Pons (tissue), 1 donor: ENCODE results near the gene DOK7.

Experiments used
- DNase-seq: peaks from one replicate; pipeline ENCODE4 v3.0.0-alpha.2; 2016; ENCODE audit warnings: low spot score

The DOK7 gene

DNA sequence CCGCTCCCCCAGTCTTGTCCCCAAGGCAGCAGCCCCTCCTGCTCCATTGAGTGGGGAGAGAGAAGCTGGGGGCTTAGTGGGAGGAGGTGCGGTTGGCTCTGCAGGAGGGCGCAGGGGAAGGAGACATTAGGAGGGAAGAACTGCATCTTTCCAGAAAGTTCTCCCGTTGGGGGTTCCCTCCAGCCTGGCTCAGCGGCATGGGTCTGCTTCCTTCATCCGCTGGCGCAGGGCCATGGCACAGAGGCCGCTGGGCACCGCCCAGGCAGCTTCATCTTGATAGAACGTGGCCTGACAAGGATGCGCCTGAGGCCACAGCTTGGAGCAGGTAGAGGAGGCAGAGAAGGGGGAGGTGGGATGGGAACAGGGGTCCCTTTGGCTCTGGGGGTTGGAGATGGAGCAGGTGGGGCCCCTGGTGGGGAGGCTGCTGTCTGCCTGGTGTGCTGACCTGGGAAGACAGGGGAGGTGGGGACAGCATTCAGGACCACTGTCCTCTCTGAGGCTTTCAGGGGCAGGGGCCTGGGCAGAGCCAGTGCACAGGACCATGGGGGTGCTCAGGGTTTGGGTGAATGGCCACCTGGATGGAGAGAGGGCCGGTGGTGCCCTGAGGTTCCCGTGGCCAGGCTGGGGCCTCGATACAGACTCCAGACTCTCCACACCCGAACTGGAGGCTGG is 12.1 kb downstream of the DOK7 start:
- no peak for DNase-seq

DNA sequence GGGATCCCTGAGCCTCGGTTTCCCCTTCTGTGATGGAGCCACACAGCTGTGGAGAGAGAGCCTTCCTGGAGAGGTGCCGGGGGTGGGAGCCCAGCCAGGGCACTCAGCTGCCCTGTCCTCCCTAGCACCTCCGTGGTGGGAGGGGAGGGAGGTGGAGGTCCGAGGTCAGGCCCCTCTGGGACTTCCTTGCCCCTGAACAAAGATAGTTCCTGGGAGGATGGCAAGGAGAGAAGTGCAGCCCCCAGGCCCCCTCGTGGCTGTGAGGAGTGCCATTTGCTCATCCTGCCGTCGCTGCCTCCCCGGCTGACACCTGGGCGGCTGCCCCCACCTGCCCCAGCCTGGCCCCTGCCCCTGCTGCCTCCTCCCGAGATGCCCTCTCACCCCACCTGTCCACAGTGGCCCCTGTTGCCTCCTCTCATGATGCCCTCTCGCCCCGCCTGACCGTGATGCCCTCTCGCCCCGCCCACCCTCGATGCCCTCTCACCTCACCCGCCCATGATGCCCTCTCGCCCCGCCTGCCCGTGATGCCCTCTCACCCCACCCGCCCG is 12.7 kb downstream of the DOK7 start:
- DNase-seq: no peak

DNA sequence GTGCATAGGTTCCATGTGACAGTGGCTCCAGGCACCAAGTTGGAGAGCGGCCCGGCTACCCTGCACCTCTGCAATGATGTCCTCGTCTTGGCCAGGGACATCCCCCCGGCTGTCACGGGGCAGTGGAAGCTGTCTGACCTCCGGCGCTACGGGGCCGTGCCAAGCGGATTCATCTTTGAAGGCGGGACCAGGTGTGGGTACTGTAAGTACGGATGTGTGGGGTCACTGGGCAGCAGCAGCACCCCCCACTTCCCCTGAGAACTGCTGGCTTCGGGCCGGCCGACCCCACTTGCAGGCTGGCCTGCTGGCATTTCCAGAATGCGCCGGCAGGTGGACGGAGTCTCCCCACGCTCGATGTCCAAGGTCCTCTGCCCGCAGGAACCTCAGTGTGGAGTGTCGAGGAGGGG is 13.2 kb downstream of the DOK7 start:
- no peak for DNase-seq

DNA sequence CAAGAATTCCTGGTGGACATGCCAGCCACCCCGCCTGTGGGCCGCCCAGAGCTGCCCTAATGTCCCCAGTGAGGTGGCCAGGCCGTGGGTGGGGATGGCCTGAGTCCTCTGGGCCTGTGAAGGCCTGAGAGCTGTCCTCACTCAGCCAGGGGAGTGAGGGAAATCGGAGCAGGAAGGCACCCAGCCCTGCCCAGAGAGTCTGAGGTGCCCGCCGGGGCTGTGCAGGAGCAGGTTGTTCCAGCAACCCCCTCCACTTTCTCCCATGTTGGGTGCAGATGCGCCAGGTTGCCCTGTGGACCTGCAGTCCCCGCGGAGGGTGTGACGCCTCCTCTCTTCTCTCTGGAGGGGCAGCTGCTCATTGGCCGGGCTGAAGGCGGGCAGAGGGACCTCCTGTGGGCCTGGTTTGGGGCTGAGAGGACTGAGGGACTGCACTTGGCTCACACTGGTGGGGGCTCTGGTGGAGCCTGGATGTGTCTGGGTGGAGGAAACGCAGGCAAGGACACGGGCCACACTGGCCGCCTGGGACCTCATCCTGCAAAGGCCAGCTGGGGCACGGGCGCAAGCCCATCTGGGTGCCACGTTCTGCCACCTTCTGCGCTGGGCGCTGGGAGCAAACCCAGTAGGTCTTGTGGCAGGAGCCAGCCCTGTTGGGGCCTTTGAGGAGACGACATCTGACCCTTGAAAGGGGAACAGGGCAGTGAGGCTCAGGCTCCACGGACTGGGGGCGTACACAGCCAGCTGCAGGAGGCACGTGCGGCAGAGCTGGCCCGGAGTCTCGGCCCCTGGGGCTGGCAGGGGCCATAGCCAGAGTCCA is 14.0 kb downstream of the DOK7 start:
- no peak for DNase-seq

DNA sequence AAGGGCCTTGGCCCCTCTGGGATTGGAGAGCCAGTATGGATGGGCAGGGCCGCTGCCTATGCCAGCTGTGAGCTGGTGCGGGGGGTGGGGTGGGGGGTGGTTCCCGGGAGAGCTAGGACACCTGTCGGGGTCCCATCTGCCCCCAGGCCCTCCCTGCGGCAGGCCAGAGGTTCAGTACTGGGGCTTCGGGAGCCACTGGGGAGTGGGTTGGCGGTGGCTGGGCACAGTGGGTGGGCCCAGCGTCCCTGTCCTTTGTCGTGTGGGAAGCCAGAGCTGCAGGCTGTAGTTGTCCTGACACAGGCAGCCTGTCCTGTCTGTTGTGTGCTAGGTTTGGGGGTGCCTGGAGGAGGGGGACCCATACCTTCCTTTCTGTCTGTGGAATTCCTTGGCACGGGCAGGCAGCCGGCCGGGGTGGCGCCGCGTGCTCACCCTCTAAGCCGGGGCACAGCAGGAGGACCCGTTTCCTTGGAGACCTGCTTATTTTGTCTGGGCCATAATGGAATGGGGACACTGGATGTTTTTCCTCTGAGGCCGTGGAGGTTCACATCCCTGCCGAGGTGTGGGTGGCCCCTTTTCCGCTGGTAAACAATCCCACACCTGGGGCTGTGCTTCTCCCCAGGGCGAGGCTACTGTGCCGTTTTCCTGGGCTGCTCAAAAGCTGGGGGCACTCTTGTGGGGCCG is 14.8 kb downstream of the DOK7 start:
- DNase-seq: no peak

DNA sequence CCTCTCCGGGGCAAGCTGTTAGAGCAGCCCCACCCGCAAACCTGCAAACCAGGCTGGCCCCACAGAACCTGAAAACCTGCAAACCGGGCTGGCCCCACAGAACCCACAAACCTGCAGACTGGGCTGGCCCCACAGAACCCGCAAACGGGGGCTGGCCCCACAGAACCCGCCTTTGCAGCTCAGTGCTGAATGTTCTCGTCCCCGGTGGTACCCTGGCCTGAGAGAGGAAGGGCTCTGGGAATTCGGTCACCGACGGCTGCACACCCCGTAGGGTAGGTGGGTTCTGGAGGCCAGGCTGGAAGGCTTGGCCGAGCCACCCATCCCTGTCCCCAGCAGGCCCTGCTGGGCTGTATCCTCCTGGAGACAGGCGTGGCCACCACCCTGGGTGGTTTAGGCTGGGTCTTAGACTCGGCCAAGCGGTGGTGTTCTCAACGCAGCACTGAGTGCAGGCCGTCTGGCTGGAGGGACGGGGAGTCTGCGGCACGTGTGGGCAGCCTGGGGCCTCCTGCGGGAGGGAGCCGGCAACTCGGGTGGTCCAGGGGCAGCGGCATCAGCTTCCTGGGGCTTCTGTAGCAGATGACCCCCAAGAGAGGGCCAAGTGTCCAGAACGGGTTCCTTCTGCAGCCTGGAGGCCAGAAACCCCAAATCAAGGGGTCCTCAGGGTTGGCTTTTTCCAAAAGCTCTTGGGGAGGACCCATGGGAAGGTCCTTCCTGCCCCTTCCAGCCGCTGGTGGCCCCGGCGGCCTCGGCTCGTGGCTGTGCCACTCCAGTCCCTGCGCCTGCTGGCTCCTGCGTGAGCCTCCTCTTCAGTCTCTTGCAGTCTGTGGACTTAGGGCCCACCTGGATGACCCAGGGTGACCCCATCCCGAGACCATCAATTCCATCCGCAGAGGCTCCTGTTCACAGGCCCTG is 15.6 kb downstream of the DOK7 start:
- DNase-seq: no peak

DNA sequence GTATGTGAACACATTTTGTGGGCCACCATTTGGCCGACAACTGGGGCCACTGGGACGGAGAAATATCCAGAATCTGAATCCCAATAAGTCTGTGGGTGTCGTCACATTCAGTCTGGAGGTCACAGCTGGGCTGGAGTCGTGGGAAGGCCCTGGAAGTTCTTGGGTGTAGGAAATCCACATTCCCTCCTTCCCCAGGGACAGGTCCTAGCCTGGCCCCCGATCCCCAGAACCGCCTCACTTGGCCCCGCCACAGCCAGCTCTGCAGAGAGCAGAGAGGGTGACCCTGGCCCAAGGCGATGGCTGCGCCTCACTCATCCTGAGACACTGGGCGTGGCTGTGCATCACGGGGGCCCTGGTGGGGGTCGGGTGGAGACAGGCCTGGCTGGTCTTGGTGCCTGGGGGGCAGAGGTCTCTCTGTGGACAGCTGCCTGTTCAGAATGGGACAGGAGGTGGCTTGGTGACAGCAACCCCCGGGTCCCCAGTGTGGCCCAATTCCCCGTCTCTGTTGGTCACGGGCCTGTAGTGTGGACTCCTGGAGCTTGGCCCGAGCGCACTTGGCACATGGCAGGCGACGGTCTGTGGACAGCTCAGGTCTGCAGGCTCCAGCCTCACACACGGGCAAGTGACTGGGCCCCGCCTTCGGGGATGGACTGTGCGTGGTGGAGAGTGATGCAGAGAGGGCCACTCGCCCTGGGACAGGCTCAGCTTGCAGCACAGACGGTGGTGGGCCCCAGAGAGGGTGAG is 16.4 kb downstream of the DOK7 start:
- no peak for DNase-seq

DNA sequence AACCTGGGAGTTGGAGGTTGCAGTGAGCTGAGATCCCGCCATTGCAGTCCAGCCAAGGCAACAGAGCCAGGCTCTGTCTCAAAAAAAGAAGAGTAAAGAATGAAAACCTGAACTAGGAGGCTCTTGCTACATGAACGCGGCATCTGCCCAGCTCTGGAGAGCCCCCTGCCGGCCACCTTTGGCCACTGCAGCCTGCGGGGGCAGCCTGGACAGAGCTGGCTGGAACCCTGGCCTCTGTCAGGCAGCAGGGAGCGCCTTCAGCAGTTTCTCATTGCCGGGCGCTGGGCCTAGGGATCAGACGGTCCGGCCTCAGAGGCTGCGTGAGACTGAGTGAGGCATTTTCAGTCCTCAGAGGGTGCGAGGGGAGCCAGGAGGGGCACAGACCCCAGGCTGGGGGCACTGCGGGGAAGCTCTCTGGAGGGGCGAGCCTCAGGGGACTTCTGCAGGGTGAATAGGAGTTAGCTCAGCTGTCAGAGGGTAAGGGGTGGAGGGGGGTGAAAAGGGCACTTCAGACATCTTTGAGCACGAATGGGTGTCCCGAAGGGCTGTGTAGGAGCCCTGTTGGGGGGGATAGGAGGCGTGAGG is 17.5 kb downstream of the DOK7 start:
- peak; percentile 22 for DNase-seq

DNA sequence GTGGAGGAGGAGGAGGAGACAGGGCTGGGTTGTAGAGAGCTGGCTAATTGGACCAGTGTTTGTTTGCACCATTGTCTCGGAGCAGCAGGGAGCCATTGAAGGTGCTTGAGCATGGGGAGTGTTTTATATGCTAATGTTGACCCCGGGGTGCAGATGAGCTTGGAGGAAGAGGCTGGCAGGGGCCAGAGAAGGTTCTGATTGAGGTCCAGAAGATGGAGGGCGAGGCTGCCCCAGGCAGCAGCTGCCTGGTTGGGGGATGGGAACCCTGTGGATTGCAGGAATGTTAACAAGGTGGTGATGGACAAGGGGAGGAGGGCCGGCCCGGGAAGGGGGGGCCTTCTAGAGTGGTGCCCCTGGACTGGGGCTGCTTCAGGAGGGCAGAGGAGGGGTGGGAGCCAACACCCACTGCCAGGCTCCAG is 18.0 kb downstream of the DOK7 start:
- no peak for DNase-seq

DNA sequence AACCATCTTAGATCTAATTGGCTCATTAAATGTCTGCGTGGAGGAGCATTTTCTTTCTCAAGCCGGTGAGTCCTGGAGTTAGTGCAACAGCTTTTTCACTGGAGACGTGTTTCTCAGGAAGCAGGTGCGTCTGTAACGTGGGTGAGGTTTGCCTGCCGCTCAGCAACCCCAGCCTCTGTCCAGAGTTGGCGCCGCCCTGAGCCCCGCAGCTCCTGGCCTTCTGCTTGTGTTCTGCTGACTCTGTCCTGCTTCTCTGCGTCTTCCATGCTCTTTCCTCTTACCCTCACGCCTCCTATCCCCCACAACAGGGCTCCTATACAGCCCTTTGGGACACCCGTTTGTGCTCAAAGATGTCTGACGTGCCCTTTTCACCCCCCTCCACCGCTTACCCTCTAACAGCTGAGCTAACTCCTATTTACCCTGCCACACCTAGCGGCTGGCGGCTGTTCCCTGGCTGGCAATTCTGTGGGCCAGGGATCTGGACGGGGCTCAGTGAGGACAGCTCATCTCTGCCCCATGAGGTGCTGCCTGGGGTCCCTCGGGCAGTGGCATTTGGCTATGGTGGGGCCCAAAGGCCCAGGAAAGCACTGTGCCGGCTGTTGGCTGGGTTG is 18.8 kb downstream of the DOK7 start:
- no peak for DNase-seq

DNA sequence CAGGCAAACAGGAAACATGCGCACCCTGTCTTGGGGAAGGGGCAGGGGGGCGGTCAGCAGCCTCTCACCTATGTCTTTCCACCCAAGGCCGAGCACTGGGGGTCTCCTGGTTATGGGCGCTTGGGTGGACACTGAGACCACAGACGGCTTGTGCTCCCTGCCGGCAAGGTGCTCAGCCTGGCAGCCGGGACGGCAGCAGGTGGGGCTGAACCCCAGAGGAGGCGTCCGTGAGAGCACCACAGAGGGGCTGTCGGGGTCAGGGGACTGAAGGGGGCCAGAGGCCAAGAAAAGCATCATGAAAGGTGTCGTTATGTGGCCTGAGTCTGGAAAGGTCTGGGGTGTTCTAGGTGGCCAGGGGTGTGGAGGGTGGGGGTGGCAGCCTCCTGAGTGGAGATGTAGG is 19.6 kb downstream of the DOK7 start:
- DNase-seq: no peak

DNA sequence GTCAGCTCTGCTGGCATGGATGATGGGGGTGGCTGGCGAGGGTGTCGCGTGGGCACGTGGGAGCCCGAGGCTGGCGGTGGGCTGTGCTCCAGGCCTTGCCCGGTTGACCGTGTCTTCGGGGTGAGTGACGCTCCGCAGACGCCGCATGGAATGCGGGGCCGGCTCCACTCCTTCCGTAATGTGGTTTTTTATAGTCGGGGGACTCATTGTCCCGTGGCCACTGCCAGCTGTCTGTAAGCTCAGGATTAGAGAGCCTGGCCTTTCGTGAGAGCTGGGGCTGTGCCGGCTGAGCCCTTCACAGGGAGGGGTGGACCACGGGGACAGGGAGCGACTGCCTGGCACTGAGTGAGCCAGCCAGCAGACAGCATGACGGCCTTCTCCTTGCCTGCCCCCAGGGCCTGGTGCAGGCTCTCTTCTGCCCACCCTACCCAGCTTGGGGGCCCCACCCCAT is 20.4 kb downstream of the DOK7 start:
- no peak for DNase-seq

DNA sequence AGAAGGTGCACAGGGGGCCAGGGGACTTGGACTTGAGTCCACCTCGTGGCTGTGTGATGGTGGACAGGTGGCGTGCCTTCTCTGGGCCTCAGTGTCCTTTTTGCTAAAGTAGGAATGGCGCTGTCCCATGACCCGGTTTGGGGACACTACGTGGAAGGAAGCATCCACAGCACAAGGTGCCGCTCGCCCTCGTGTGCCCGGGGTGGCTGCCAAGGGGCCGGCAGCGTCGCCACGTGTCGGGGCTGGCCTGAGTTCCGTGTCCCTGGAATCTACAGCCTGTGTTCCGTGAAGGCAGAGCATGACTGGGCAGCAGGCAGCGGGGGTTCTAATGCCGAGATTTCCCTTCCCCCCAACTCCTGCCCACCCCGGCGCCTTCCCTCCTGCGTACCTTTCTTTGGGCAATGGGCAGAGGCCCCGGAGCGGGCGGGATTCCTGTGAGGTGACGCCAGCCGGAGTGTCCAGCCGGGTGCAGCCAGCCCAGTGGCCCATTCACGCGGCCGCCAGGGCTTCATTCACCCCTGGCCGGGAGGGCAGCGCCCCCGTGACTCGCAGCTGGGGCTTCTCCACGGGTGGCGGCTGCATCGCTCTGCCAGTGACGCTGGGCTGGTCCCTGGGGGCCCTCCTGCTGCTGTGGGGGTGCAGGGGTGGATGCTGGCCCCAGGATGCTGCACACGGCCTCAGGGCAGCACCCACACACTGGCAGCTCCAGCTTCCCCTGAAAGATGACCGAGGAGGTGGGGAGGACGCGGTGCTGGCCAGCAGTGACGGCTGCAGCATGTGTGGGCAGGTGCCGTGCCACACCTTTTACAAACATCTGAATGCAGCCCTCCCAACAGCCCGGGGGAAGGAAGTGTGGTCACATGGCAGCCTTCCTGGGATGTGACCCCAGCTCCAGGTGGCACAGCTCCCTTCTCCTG is 21.2 kb downstream of the DOK7 start:
- no peak for DNase-seq

DNA sequence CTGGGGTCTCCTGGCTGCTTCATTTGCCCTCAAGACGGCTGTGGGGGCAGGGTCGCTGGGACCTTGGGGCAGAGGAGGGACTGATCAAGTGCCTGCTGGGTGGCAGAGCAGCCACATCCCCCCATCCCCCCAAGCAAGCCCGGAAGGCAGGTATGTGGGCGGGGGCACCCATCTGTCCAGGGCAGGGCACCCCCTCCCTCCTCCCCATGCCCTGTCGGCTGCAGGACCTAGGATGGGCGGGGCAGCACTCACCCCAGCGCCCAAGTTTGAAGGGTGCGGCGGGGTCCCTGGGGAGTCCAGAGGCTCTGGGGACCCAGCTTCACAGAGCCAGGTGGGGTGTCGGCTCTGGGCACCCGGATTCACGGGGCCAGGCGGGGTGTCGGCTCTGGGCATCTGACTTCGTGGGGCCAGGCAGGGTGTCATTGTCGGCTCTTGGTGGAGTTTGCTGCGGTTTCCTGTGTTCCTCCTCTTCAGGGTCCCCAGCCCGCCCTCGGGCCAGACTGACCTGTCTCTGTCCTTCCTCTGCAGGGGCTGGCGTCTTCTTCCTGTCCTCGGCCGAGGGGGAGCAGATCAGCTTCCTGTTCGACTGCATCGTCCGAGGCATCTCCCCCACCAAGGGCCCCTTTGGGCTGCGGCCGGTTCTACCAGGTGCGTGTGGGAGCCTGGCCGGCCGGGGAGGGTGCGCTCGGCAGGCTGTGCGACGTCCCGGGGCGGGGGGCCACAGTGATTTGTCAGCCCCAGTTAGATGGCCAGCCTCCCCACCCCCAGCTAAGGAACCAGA is 22.1 kb downstream of the DOK7 start:
- DNase-seq: no peak

DNA sequence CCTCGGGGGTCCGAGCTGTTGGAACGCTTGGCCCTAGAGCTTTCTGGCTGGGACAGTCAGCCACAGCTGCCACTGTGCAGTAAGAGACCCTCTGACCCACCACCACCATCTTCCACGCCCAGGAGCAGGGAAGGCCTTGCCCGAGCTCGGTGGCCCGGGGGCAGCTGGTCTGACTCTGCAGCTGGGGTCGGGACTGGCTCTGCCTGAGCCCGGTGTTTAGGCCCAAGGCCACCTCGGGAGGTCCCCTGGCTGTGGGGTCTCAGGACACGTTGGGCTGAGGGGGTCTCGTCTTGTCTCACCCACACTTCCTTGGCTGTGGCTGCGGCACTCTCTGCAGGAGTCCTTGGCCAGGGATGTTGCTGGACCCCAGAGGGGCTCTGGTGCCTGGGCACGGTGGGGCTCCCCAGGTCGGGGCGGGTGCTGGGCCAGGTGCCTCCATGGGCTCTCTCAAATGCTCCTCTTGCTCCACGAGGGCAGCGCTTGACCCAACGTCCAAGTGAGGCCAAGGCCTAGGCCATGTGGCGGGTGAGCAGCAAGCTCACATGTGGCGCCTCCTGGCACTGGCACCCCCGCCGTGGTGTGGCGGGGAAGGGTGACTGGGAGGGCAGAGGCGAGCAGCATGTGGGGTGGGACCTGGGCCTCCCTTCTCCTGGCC is 22.9 kb downstream of the DOK7 start:
- no peak for DNase-seq

DNA sequence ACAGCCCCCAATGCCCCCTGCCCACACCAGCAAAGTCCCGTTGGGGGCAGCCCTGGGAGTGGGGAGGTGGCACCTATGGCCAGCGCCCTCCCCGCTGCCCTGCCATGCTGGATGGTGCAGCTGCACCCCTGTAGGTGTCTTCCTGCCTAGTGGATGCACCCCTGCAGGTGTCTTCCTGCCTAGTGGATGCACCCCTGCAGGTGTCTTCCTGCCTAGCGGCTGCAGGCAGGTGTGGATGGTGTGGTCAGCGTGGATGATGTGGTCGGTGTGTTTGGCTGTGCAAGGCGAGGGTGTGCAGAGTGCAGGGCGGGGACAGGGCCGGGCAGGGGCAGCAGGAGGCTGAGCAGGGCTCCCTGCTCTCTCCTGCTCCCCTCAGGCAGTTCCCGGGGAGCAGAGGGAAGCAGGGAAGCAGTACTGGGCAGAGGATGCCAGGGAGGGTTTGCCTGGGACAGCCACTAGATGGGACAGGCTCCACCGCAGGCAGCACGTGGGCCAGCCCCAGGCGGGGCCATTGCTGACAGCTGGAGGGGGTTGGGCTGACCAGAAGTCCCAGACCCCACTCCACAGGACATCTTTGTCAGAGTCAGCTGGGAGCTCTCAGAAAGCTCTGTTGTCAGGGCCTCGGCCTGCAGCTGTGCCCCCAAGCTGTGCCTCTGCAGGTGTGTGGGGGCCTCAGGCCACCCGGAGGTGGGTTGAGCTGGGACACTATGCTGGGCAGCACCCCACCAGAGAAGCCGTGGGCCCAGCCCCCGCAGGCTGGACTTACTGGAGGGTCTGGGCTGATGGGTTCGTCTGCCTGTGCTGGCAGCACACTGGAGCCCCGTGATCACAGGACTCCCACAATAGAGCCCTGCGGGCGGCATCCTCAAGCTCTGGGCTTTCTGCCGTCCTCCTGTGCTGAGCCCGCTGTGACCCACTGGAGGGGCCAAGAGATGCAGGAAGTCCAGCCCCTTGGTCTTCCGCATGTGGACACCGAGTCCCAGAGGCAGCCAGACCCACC is 23.7 kb downstream of the DOK7 start:
- DNase-seq: peak; percentile 12
